Stimulated activated CD4-positive, alpha-beta T cell treated with anti-CD3 and anti-CD28 coated beads, Interleukin-2, amount 100 ng/mL, for 48 hours (primary cell): ENCODE measurements around the gene RPS5.
"Not testable (repeated sequence)": the region's sequence is repeated elsewhere in the genome, so short reads cannot be mapped to it uniquely, and the experiment has no call there.

Experiments used
- DNase-seq, 2 donors: peaks; one replicate each; pipeline ENCODE4 v3.0.0-alpha.2; 2020

Gene RPS5

DNA sequence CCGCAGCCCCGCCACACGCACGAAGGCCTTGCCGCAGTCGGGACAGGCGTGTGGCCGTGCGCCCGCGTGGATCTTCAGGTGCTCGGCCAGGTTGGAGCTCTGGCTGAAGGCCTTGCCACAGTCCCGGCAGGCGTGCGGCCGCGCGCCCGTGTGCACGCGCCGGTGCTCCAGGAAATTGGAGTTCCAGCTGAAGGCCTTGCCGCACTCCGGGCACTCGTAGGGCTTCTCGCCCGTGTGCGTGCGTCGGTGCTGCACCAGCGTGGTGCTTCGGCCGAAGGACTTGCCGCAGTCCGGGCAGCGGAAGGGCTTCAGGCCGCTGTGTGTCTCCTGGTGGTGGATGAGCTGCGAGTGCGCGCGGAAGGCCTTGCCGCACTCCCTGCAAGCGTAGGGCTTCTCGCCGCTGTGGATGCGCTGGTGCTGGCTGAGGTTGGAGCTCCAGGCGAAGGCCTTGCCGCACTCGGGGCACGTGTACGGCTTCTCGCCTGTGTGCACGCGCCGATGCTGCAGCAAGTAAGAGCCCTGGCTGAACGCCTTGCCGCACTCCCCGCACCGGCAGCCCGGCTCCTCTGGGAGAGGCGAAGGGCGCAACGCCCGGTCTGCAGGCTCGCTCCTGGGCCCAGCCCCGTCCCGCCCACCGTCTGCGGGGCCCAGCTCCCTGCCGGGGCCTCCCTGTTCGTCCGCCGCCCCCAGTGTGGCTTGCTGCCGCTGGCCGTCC lies 30.1 kb upstream of the RPS5 start:
- DNase-seq: no peak

DNA sequence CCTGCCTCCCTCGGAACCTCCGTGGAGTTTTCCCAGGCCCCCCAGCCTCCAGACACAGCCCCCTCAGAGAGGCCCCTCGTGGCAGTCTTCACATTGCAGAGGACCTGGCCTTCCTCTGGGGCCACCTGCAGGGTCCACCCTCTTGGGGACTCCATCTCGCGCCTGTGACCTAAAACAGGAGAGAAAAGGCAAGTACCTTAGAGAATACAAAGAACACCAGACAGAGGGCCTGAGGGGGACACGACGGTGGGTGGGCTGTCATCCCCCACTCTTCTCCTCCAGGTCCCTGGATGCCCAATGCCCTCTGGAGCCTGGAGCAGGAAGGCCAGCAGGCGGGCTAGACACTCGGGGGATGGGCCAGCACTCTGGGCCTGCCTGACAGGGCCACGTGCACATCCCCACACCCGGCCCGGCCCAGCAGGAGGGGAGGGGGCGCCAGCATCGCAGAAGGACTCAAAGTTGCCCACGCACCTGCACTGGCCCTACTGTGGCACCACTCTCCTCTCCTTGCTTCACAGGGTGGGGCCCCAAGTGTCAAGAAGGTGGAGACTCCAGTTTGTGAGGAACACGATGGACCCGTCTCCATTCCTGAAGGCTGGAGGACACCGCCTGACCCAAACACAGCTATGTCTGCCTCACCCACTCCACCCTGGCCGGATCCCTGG lies 29.5 kb upstream of the RPS5 start:
- no peak for DNase-seq

DNA sequence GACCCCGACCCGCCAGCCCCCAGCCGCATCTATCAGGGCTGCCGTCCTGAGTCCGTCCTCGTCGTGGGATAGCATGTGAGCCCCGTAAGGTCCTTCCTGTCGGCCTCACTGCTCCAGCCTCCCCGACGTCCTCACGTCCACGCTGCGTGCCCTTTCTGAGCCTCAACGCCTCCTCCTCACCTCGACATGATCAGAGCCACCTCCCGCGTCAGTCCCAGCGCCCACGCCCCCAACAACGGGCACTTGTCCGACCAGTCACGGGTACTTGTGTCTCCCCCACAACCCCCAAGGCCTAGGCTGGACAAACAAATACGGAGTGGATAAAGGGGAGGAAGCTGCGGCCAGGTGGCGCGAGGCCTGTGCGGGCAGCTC lies 25.2 kb upstream of the RPS5 start:
- DNase-seq: peak; percentile 32 to 42

DNA sequence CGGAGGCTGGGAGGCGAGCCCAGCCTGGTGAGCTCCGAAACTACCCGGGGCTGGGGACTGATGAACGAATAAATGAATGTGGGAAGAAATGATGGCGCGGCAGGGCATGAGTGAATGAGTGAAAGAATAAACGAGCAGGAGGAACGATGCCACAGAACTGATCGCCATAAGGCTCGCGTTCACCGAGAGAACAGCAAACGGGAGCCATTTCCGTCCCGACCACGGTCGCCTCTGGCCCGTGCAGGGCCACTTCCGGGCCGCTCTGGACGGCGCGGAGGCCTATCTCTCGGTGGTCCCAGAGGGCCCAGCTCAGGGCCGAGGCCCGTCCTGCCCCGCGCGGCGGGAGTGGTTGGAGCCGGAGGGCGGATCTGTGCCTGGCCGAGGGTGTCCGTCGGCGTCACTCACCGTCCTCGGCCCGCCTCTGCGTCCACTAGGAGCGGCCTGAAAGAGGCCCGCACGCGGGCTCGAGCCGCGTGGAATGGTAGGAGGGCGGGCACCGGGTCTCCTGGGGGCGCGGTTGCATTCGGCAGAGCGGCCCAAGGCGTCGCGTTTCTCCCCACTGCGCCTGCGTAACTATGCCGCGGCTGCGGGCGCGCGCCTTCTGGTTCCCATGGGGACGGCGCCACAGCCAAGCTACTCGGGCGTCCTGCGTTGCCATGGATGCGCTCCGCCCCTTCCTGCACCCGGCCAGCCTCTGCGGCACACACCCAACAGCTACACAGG lies 24.6 kb upstream of the RPS5 start, which contains the start of gene ZNF497:
ZNF497 (minus strand) TSS at position 480 of the 723 bp plus-strand sequence. CDS start 5,116 bp downstream, outside the sequence.
- DNase-seq: peak; percentile 93 to 96

DNA sequence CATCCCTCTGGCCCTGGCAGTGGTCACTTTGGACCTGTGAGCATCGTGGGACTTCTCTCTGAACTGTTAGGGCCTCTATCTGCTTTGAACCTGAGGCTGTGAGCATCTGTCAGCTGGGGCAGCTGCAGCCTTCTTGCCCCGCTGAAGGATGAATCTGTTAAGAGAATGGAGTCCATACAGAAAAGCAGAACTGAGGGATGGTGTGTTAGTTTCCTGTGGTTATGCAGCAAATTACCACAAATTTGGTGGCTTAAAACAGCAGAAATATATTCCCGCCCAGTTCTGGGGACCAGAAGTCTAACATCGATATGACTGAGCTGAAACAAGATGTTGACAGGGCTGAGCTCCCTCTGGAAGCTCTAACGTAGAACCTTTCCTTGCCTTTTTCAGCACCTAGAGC lies 22.9 kb upstream of the RPS5 start:
- no peak for DNase-seq

DNA sequence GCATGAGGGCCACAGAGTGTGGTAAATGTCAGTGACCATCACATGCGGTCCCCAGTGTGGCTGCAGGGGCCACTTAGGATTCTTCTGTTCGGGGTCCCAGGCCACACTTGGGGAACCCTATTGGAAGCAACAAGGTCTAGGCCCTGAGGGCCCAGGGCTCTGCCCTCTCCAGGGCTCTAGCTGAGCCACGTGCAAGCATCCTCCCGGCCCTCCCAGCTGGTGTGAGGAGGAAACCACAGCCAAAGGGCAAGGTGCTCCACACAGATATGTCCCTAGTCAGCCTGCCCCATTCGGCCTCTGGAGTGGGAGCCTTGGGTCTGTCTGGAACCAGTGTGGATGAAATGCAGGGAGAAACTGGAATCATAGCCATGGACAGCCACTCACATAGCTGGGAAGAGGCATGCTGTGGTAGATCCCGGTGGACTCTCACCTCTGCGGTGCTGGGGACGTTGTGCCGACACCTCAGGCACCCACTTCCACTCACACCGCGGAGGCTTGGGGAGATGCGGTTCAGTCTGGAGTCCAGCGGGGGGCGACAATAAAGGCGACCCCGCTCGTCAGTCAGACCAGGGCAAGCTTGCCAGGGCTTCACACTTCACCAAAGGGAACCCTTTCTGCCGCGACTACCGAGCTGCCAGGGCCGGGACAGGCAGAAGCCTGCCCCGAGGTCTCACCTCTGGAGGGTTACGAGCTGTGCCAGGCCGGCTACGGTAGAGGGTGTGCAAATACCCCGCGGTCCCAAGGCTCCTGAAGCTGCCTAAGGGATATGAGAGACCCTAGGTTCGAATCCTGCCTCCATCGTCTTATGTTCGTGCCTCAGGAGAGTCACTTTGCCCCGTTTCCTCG lies 20.3 kb upstream of the RPS5 start:
- no peak for DNase-seq

DNA sequence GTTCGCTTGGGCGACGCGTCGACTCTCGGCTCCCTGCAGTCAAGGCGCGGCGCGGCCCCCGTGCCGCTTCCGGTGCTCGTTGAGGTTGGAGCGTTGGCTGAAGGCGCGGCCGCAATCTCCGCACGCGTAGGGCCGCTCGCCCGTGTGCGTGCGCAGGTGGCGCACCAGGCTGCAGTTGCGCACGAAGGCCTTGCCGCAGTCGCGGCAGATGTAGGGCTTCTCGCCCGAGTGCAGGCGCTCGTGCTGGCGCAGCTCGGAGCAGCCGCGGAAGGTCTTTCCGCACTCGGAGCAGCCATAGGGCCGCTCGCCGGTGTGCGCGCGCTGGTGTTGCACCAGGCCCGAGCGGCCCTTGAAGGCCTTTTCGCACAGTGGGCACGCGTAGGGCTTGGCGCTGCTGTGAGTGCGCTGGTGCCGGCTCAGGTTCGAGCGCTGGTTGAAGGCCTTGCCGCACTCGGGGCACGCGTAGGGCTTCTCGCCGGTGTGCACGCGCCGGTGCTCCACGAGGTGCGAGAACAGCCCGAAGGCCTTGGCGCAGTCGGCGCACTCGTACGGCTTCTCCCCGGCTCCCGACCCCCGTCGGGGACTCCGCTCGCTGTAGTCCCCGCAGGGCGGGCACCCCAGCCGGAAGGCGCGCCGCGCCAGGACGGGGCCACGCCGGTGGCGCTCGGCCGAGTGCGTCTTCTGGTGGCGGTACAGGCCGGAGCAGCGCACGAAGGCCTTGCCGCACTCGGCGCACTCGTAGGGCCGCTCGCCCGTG lies 19.2 kb upstream of the RPS5 start:
- no peak for DNase-seq

DNA sequence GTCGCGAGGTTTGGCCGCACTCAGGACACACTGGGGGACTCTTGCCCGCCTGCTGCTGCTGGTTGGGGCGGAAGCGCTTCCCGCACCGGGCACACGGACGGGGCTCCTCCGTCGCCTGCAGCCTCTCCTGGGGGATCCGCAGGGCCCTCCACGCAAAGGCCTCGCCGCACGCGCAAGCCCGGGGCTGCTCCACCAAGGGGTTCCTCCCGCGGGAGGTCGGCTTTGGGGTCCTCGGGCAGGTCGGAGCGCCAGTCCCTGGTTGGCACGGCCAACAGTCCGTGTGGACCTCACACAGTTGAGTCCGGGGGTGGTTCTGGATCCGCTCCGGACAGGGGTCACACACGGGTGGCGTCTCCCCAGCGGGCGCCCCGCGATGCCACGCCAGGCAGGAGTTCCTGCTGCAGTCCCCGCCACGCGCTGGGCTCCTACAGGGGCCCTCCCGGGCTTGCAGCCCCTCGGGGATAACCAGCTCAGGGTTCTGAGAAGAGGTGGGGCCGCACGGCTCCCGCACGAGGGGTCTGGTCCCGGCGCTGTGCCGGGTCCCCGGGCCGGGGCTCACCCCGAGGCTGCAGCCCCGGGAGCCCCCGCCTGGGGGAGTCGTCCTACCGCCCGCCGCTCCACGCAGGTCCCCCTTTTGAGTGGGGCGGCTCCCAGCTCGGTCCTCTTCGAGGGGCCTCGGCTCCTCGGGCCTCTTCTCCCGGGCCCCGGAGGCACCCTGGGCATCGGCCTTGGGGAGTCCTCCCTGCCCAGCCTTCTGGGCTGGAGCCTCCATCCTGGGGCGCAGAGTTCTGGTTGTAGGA lies 18.3 kb upstream of the RPS5 start:
- DNase-seq: no peak

DNA sequence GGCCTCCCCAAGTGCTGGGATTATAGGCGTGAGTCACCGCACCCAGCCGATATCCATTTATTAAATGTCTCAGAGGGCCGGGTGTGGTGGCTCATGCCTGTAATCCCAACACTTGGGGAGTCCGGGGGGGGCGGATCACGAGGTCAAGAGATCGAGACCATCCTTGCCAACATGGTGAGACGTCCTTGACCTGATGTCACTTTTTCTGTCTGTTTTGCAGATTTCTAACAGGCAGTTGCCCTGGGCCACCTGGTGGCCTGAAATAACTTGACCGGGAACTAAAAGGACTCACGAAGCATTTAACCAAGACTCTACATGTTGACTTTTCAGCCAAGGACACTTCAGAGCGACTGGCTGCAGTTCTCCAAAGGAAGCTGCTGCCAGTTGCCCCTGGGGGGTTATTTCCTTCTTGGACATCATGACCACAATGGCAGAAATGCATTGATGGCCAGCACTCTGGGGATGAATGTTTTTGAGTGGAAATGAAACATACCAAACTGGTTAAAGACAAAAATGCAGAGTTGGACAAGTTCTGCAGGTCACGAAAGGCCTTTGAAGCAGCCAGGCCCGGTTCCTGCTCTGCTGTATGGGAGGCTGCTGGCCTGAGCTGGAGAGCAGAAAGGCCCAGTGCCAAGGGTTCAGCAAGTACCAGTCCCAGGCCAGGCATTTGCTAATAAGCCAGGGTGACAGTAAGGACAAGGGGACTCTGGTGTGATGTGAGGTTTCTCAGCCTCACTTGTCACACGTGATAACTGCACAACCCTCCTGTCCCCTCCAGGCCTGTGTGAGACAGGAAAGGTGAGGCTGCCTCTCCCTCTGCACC lies 14.5 kb upstream of the RPS5 start:
- DNase-seq: no peak

DNA sequence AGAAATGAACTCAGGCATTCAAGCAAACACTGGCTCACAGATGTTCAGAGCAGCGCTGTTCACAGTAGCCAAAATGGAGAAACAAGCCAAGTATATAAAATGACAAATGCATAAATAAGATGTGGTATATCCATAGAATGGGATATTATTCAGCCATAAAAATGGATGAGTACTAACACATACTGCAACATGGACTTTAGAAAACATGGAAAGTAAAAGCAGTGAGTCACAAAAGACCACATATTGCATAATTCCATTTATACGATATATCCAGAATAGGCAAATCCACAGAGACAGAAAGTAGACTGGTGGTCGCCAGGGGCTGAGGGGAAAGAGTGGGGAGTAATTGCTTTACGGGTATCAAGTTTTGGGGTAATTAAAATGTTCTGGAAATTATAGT lies 12.9 kb upstream of the RPS5 start:
- DNase-seq: no peak

DNA sequence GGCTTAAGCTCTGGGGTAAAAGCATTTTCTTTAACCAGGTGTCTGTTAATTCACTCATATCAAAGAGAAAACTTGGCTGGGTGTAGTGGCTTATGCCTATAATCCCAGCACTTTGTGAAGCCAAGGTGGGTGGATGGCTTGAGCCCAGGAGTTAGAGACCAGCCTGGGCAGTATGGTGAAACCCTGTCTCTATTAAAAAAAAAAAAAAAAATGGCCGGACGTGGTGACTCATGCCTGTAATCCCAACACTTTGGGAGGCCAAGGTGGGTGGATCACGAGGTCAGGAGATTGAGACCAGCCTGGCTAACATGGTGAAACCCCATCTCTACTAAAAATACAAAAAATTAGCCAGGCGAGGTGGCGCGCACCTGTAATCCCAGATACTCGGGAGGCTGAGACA lies 10.3 kb upstream of the RPS5 start:
- DNase-seq: not testable (repeated sequence)

DNA sequence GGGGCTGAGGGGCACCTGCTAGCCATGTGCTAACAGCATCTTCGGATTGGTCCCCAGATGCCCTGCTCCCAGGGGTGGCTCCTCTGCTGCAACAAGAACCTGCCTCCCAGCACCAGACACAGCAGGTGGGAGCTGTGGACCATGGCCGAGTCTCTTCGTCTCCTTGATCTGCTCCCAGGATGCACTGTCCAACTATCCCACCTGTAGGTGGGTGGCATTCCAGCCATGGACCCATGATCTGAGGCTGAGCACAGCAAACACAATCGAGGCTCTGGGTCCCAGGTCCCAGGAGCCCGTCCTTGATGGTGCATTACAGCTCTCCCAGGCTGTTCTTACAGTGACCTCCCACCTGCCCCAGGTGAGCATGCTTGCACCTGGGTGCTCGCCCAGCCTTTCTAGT lies 7.8 kb upstream of the RPS5 start:
- no peak for DNase-seq

DNA sequence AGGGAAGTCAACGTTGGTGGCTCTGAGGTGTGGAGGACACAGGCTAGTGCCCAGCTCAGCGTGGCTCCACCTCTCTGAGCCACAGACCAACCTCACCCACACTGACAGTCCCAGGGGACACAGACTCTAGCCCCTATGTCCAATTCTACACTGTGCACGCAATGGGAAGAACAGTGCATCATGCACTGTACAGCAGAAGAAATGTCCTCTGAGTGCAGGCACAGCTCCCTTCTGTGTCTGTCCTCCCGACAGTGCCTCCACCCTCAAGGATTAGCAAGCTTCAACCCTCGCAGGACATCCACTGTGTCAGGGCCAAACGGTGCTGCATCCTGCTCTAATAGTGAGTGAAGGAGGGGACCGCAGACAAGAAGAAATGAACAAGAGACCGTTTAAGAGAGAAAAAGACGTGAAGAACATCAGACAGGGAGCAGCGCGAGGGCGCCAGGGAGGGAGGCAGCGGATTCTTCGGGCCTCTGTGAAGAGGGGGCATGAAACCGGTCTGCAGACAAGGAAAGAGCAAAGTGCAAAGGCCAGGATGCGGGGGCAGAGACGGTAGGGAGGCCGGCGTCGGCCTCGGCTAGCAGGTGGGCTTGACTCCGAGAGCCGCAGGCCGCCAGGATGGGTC lies 6.9 kb upstream of the RPS5 start:
- no peak for DNase-seq

DNA sequence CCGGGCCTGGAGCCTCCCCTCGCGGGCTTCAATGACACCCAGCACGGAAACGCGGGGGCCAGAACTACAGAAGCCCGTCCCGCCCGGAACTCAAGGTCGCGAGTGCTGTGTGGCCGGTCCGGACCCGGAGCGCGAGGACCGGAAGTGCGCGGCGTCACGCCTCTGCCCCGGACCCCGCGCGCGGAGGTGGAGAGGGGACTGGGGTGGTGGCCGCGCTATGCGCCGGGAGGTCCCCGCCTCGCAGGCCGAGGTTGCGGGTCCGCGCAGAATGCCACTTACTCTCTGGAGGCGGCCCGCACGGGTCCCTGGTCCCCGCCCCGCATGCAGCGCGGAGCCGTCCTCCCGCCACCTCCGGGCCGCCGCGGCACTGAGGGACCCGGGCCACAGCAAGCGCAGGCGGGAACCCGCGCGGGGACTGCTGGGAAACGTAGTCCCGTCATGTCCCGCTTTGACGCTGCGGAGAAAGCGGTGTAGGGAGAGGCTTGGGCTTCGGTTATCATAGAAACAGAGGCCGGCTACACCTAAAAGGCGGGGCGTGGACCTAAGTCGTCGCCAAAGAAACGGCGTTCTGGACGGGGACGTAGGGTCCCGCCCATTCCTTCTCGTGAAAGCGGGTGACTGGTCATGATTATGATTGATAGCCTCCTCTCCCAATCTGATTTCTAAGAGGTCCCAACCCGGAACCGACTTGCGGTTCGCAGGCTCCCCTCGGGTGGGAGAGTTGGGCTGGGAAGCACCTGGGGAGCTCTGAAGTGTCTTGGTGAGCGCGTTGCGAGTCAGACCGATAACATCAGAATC lies 6.2 kb upstream of the RPS5 start, which contains the start of gene ZNF837:
ZNF837 (minus strand) TSS at position 369 of the 798 bp plus-strand sequence. CDS start 11,698 bp downstream, outside the sequence.
- DNase-seq: peak; percentile 90 to 94

DNA sequence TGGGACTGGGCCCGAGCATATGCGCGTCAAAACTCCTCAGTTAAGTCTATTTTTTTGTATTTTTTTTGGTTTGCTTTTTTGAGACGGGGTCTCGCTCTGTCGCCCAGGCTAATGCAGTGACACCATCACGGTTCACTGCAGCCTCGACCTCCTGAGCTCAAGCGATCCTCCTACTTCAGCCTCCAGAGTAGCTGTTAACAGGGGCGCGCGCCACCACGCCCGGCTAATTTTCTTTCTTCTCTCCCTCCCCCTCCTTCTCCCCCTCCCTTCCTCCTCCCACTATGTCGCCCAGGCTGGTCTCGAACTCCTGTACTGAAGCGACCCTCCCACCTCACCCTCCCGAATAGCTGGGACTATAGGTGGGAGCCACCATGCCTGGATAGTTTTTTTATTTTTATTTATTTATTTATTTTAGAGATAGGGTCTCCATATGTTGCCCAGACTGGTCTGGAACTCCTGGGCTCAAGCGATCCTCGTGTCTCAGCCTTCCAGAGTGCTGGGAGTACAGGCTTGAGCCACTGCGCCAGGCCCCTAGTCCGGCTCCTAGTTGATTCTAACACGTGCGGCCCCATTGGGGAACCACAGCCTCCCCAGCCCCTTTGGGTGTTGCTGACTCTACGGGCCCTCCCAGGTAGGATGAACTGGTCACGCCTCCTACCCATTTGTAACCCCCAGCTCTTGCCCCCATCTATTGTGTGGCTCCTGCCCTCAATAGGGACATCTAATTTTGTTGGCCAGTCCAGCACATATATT lies 5.4 kb upstream of the RPS5 start:
- no peak for DNase-seq

DNA sequence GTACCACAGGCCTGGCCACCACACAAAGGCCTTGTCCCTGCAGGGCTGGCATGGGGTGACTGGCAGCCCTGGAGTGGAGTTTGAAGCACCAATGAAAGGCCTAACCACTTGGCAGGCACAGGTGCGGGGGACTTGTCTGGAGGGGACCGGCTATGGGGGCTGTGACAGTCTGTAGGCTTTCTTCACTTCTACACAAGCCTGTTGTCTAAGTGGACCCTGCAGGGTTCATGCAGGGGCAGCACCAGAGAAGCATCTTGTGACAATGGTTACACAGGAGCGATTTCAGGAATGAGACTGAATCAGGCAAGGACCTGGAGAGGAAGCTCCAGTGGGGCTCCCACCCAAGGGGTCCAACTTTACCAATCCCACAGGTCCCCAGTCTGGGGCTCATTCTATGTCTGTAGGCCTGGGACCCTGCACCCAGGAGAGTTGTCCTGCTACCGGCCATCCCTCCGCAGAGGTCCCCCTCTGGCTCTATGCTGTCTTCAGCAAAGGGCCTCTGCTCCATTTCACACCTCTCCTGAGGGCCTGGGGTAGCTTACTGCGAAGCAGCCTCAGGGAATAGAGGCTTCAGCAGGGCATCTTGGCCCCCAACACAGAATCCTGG lies 4.0 kb upstream of the RPS5 start:
- DNase-seq: no peak

DNA sequence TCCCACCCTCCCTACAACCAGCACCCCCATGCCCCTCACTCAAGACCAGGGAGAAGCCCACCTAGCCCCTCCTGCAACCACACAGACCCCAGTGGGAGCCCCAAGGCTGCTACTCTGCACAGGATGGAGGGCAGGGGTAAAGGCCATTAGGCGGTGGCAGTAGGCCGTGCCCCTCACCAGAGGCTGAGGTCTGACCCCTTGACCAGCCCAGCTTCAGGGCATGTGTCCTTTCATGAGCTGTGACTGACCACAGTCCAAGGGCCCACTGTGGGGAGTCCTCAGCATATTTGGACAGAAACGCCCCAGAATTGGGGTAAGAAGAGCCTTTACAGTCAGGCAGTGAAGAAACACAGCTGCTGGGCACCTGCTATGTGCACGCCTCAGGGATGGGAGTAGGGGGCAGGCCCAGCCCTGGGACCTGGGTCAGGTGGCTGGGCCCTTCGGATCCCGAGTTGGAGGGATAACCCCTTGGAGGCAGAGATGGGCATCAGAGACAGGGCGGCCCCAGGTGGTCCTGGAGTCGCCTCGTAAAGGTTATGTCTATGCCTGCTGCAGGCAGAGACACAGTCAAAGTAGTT lies 1.7 kb upstream of the RPS5 start:
- DNase-seq: no peak
